ENCODE data around the gene KAT6B.

Gene KAT6B

DNA sequence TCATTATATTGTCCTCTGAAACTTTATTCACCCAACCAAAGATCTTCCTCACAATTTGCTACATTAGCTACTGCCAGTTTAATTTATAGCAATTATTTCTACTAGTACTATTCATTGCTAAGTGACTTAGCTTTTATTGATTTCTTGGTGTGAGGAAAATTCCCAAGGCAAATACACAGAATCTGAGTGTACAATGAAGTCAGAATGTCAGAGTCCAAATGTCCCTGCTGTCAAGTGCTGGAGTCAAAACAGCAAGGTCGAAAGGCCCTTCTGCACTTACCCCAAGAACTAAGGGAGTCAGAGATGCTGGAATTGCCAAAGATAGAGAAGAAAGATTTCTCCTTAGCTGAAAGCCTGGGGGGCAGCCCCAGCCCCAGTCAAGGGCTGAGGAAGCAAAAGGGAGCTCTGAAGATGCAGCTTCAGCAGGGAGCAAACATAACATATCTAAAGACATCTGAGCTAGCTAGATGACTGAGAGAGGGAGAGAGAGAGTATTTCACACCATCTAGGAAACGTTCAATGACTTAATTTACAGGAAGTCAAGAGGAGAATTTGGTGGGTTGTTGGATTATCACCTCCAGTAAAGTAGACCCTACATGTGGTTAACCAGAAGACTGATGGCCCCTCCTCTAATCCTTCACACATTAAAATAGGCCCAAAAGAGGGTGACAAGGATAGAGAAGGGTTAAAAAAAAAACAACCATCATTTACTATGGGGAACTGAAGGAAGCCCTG, 248.5 kb downstream of the KAT6B start:
- no peak for DNase-seq

GRCh38 chr10:75076348-75076747, 249.9 kb downstream of the KAT6B start:
- no peak for DNase-seq

DNA sequence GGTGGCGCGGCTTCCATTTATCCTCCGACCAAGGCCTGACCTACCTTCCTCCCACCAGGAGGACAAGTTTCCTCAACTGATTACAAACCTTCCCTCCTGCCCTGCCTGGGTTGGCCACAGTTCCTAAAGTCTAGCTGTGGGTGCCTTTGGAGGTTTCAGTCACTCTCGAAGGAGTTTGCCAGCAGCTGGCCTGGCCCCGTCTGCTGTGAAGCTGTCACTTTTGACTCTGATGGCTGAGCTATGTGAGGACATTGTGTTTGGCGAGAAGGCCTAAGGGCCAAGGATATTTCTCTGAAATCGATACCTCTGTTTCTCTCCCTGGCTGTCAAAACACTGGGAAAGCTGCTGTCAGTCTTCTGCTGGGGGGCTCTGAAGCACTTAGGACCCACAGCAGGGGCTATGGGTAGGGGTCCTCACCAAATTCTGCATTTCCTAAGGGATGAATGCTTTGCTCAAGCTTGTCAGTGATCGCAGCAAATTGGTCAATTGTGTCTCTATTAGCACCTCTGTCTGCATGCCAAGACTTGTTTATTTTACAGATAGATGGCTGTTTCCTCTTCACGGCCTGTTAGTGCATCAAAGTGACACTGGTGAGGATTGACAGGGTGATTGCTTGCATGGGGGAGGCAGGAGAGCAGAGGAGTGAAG, 253.2 kb downstream of the KAT6B start:
- DNase-seq, result no peak

DNA sequence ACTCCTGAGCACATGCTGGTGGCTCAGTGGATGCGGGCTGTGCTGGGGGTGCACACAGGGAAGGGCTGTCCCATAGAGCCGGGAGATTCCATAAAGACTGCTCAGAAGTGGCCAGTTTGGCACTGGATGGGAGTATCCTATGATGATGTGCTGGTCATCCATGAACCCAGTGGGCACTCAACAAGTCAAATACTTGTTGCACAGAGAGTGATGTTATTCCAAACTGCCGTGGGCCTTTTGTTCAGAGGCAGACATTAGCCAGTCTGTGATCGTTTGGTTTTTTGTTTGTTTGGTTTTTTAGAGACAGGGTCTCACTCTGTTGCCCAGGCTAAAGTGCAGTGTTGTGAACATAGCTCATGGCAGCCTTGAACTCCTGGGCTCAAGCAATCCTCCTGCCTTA, 254.2 kb downstream of the KAT6B start:
- DNase-seq, result no peak

GRCh38 chr10:75081379-75081778, 255.0 kb downstream of the KAT6B start:
- DNase-seq, result no peak
